PFSK-1 (cell line): ENCODE data around the gene CAPN5.

Experiments used
- FOXP2 ChIP-seq: optimal IDR thresholded peaks from 2 replicates; pipeline ENCODE3; 2011; ENCODE audit warnings: borderline replicate concordance, control low read depth, inconsistent platforms; ENCODE audit not compliant: insufficient read depth; ENCODE audit errors: extremely low read length, extremely low read depth
- POLR2AphosphoS5 ChIP-seq: IDR thresholded peaks from 2 replicates; pipeline ENCODE4 v1.6.1; 2012; ENCODE audit warnings: low read depth, mild to moderate bottlenecking, control low read depth, low read length, moderate library complexity
- SIN3A ChIP-seq: IDR thresholded peaks from 2 replicates; pipeline ENCODE4 v1.6.1; 2012; ENCODE audit warnings: mild to moderate bottlenecking, low read length, moderate library complexity, borderline replicate concordance; ENCODE audit not compliant: insufficient read depth
- TAF1 ChIP-seq: IDR thresholded peaks from 2 replicates; pipeline ENCODE4 v1.6.1; 2012; ENCODE audit warnings: low read length, control low read depth, borderline replicate concordance; ENCODE audit not compliant: insufficient read depth
- TF ChIP-seq, protein P1 (sequence below), 2 experiments: IDR thresholded peaks; 2 replicates each; pipeline versions ENCODE4 v1.6.1 to v1.8.0; 2011 to 2012; ENCODE audit warnings: low read depth in 2 of 2, low read length in 2 of 2, control low read depth in 1 of 2, inconsistent platforms in 1 of 2, mild to moderate bottlenecking in 1 of 2, moderate library complexity in 1 of 2; ENCODE audit not compliant: insufficient read depth in 1 of 2

The CAPN5 gene

DNA sequence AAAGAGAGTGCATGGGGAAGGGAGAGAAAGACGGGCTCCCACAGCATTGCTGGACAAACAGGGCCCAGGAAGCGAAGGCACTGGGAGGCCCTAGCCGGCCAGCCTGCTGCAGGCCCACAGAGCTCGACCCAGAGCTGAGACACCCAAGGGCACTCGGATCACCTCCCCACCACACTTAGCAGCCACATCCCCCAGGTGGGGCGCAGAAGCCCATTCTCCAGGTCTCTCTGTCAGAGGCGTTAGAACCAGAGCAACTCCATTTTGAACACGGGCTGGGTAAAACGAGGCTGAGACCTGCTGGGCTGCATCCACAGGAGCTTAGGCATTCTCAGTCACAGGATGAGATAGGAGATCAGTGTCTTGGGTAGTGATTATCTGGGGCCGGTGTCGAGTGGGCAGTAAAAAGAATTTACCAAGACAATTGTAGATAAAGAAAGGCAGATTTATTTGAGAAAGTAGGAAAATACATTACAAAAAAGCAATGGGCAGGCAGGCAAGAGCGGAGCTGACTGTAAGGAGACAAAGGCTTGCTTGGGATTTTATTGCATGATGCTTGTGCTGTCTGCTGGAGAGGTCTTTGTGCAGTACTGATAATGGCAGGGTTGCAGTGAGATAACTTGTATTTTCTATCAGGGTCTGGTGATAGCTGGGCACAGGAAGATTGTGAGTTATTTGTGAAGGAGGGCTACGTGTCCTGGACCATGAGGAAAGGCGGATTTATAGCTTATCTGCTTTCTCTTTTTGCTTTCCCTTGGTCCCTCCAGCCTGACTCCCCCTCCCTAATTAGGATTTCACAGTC, 13.4 kb upstream of the CAPN5 start:
- TF ChIP-seq TAF1 = no peak
- TF ChIP-seq SIN3A = no peak
- no peak for TF ChIP-seq FOXP2
- TF ChIP-seq POLR2AphosphoS5 = no peak
- TF ChIP-seq, protein P1, sequence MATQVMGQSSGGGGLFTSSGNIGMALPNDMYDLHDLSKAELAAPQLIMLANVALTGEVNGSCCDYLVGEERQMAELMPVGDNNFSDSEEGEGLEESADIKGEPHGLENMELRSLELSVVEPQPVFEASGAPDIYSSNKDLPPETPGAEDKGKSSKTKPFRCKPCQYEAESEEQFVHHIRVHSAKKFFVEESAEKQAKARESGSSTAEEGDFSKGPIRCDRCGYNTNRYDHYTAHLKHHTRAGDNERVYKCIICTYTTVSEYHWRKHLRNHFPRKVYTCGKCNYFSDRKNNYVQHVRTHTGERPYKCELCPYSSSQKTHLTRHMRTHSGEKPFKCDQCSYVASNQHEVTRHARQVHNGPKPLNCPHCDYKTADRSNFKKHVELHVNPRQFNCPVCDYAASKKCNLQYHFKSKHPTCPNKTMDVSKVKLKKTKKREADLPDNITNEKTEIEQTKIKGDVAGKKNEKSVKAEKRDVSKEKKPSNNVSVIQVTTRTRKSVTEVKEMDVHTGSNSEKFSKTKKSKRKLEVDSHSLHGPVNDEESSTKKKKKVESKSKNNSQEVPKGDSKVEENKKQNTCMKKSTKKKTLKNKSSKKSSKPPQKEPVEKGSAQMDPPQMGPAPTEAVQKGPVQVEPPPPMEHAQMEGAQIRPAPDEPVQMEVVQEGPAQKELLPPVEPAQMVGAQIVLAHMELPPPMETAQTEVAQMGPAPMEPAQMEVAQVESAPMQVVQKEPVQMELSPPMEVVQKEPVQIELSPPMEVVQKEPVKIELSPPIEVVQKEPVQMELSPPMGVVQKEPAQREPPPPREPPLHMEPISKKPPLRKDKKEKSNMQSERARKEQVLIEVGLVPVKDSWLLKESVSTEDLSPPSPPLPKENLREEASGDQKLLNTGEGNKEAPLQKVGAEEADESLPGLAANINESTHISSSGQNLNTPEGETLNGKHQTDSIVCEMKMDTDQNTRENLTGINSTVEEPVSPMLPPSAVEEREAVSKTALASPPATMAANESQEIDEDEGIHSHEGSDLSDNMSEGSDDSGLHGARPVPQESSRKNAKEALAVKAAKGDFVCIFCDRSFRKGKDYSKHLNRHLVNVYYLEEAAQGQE (IDR thresholded peaks at IDR 0.05; ENCODE audit: insufficient read depth in 1 of 2, low read depth in 2 of 2, low read length in 2 of 2) = no peak

DNA sequence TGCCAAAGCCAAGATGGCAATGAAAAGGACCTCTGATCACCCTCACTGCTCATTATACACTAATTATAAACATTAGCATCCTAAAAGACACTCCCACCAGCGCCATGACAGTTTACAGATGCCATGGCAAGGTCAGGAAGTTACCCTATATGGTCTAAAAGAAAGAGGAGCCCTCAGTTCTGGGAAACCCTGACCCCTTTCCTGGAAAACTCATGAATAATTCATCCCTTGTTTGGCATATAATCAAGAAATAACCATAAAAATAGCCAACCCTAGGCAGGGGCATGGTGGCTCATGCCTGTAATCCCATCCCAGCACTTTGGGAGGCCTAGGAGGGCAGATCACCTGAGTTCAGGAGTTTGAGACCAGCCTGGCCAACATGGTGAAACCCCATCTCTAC, 12.7 kb upstream of the CAPN5 start:
- TF ChIP-seq POLR2AphosphoS5 (no peak), FOXP2 (no peak), SIN3A (no peak), TAF1 (no peak)
- TF ChIP-seq, protein P1 (IDR thresholded peaks at IDR 0.05; ENCODE audit: insufficient read depth in 1 of 2, low read depth in 2 of 2, low read length in 2 of 2) = no peak

DNA sequence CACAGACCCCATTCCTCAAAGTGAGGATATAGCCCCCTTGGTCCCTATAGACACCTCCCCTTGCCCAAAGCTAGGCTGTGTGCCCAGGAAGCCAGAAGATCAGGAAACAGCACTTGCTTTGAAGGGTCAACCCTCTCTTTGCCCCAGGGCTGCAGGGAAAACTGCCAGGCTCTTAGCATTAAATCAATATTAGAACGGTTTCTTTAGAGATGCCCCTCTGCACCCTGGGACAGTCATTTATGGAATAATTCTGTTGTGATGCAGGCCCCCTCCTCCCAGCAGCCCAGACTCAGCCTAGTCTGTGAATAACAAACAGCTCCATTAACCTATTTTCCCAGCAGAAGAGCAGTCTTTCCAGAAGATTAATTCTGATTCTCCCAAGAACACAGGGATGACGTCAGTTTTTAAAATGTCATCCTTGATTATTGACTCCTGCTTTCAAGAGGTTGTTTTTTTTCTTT, 11.6 kb upstream of the CAPN5 start:
- TF ChIP-seq TAF1 (no peak), POLR2AphosphoS5 (no peak), FOXP2 (no peak), SIN3A (no peak)
- TF ChIP-seq, protein P1 (IDR thresholded peaks at IDR 0.05; ENCODE audit: insufficient read depth in 1 of 2, low read depth in 2 of 2, low read length in 2 of 2) = no peak

DNA sequence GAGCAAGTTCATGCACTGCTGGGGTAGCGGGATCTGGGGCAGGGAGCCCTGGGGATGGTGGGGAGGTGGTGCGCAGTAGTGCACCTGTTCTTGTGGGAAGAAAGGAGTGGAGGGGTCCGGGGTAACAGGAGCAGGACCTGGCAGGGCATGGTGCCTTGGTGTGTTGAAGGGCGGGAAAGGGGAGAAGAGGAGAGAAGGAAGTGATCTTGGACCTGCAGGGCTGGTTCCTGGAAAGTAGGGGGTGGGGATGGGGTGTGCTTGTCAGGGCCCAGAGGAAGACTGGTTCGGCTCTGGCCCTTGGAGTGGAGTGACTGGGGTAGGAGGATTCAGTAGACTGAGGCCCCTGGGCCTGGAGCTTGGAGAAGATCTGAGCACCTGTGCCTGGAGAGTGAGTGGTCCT, 10.9 kb upstream of the CAPN5 start:
- no peak for TF ChIP-seq TAF1
- no peak for TF ChIP-seq POLR2AphosphoS5
- TF ChIP-seq FOXP2 = no peak
- TF ChIP-seq SIN3A = no peak
- TF ChIP-seq, protein P1 (IDR thresholded peaks at IDR 0.05; ENCODE audit: insufficient read depth in 1 of 2, low read depth in 2 of 2, low read length in 2 of 2) = no peak
